LHCN-M2 (cell line): ENCODE data around the gene TRAF3IP3. TPM values are rescaled to one million over a fixed set of nuclear protein-coding genes. Genes with fewer than 3 reads are reported as not detected.
A peak's percentile ranks its signal among the peaks of the same experiment; 100 is the strongest.

Source experiments
- DNase-seq: peaks from one replicate; pipeline ENCODE4 v3.0.0-alpha.2; 2012; ENCODE audit warnings: low read depth
- total RNA-seq: library from RNA; depleted of rRNA; stranded (reverse); fragments of >200 nt; gene quantifications from 2 replicates; pipeline ENCODE4 v1.2.3, GENCODE V29; 2014; rRNA removed

Gene TRAF3IP3
- total RNA-seq, 1 experiment from 2014 or later = not detected

DNA sequence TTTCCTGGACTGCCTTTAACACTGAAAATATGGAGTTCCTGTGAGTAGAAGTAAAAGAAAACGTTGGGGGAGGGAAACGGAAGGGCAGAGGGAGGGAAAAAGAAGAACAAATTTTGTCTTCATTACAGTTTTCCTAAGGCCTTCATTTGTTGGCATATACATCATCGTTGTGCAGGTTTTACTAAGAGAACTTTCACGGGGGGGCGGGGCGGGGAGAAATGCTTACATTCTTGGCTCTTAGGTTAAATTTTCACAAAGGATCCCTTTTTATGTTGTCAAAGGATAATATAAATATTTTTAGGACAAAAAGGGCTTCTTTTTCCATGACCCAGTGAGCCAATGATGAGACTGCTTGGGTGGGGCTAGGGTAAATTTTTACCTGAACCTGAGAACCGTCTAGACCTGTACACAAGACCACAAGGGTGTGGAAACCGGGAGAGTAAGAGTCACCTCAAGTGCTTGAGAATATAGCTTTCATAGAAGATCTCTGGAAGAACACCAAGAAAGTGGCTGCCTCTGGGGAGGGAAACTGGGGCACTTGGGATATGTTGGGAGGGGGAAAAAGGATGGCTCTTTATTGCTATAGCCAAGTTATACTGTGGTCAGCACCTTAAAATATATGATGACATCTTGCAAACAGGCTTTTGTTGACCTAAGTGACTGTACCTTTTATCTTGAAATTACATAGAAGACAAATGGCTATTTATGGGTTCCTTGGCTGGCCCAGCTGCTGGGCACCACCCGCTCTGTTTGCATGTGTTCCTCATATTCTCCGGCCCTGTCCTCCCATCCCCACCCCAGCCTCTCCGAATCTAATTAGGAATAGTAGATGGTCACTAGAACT lies 70.0 kb downstream of the TRAF3IP3 start:
- DNase-seq = no peak

DNA sequence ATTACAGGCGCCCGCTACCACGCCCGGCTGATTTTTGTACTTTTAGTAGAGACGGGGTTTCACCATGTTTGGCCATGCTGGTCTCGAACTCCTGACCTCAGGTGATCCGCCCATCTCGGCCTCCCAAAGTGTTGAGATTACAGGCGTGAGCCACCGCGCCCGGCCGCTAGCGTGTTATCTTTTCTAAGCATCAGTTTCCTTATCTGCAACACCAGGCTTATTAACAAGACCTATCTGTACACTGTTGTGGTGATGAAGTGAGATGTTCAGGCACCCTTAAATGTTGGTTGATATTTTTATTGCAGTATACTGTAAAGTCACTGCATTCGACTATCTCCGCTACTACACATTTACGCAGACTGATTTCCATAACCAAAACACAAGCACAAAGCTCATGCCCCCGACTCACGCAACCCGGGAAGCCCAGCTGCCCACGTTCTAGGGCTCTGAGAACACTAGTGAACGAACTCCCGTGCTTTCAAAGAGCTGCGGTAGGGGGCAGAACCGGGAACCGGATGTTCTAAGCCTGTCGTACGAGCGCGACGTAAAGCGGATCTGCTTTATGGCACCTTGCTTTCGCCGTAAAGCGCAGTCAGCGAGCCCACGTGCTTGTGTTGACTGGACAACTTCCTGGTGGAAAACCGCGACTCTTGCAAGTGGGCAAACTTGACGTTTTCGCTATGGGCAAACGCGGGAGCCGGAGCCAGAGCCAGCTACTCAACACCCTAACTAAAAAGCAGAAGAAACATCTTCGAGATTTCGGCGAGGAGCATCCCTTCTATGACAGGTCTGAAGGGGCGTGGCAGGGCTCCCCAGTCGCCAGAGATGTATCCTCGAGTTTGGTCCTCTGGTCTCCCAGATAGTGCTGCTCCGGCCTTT lies 71.8 kb downstream of the TRAF3IP3 start, which contains the start of gene UTP25:
UTP25 (plus strand) TSS at position 589 of the 879 bp plus-strand sequence; CDS start at position 681, 92 bp downstream.
- DNase-seq = peak; percentile 96

DNA sequence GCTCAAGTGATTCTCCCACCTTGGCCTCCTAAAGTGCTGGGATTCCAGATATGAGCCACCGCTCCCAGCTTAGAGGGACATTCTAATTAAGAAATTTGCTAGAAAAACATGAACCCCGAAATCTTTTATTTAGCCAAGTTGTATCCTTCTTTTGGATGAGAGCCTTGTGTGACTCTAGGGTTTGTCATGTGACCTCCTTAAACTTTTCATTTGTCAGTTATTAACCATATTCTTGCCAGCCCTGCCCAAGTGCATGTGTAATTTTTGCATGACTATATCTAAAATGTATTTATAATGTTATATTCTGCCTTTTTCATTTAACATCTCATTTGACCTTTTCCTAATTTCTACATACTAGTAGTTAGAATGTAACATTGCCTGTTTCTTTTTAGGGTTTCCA lies 73.9 kb downstream of the TRAF3IP3 start:
- no peak for DNase-seq

DNA sequence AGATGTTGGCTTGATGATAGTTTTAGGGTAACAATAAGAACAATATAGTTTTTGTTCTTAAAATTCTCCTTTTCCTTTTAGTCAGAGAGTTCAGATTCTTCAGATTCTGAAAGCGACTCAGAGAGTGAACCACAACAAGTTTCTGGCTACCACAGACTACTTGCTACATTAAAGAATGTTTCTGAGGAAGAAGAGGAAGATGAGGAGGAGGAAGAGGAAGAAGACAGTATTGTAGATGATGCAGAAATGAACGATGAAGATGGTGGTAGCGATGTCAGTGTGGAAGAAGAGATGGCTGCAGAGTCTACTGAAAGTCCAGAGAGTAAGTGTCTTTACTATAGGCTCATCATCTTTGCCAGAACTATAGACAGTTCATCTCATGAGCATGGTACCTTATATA lies 74.9 kb downstream of the TRAF3IP3 start:
- no peak for DNase-seq

DNA sequence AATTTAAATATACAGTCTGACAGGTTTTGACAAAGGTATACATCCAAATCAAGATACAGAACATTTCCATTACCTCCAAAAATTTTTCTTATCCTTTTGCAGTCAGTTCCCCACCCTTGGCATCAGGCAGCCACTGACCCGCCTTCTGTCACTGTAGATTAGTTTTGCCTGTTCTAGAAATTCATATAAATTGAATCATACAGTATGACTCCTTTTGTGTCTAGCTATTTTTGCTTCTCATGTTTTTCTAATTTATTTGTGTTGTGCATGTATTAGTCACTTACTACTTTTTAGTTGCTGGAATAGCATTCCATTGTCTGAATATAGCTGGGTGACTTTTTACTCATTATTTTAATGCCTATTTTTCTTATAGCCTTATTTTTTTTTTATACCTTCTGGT lies 75.8 kb downstream of the TRAF3IP3 start:
- peak; percentile 71 for DNase-seq

Other genes starting within 250 kb of the TRAF3IP3 start
- gene CAMK1G, start 172.3 kb upstream of the TRAF3IP3 start, total RNA-seq = not detected in 2 replicates
- gene LAMB3, start 103.6 kb upstream of the TRAF3IP3 start, total RNA-seq = 3.8 and 5.3 TPM in 2 replicates
- 0.77 and 1.0 TPM in 2 replicates for gene G0S2, start 80.6 kb upstream of the TRAF3IP3 start, total RNA-seq
- gene HSD11B1, start 51.2 kb upstream of the TRAF3IP3 start, total RNA-seq = not detected in 2 replicates
- gene C1orf74, start 28.5 kb downstream of the TRAF3IP3 start, total RNA-seq = 2.7 and 3.1 TPM in 2 replicates
- gene IRF6, start 50.1 kb downstream of the TRAF3IP3 start, total RNA-seq = not detected in 2 replicates
- 8.1 and 9.5 TPM in 2 replicates for gene UTP25, start 71.9 kb downstream of the TRAF3IP3 start, total RNA-seq
- gene SYT14, start 182.2 kb downstream of the TRAF3IP3 start, total RNA-seq = 12.6 and 14.0 TPM in 2 replicates